ENCODE results near the gene TGFA. TPM values are rescaled to one million over a fixed set of nuclear protein-coding genes. Genes with fewer than 3 reads are reported as not detected.

Gene TGFA
- total RNA-seq, 2 experiments from 2014 or later, result not detected

GRCh38 chr2:70443726-70444125 is 109.9 kb downstream of the TGFA start:
- Histone ChIP-seq H2AFZ (ENCODE audit: low read length) (no peak overlapping the region), H3K36me3 (ENCODE audit: insufficient read depth, low read length) (no peaks in the 10 kb centered on the region), H3K4me3 (ENCODE audit: low read depth, low read length, poor library complexity, severe bottlenecking) (no peak overlapping the region), H4K20me1 (ENCODE audit: insufficient read depth, low read length) (no peaks in the 10 kb centered on the region), H3K27ac (ENCODE audit: low read depth, low read length, poor library complexity, severe bottlenecking) (no peak overlapping the region), H3K4me1 (ENCODE audit: insufficient read depth, low read length, poor library complexity, severe bottlenecking) (no peaks in the 10 kb centered on the region), H3K4me2 (ENCODE audit: low read length) (no peak overlapping the region), H3K9me2 (ENCODE audit: insufficient read depth, low read length) (no peaks in the 10 kb centered on the region), H3K79me2 (ENCODE audit: insufficient read depth, low read depth, low read length) (no peaks in the 10 kb centered on the region), H3K9me3 (ENCODE audit: low read length) (no peaks in the 10 kb centered on the region)
- CTCF ChIA-PET (ENCODE audit: unreplicated experiment), result no interaction called here
- no TSS peak for BruUV-seq (replicated peaks)
- TF ChIP-seq CTCF (conservative IDR thresholded peaks at IDR 0.05; ENCODE audit: low read length), result no peak
- TF ChIP-seq EZH2phosphoT487 (IDR thresholded peaks at IDR 0.05; ENCODE audit: borderline replicate concordance, low read depth, low read length), result no peak
- no peak for DNase-seq (ENCODE audit: low spot score)
- POLR2A ChIA-PET, result no interaction called here
- intact Hi-C loops (cut with micrococcal nuclease; ENCODE audit: unreplicated experiment), result no loop called here

- Histone ChIP-seq H3K4me2 (ENCODE audit: low read length) (no peak overlapping the region), H2AFZ (ENCODE audit: low read length) (no peak overlapping the region), H3K9me2 (ENCODE audit: insufficient read depth, low read length) (no peaks in the 10 kb centered on the region), H3K4me3 (ENCODE audit: low read depth, low read length, poor library complexity, severe bottlenecking) (no peak overlapping the region), H4K20me1 (ENCODE audit: insufficient read depth, low read length) (no peaks in the 10 kb centered on the region), H3K36me3 (ENCODE audit: insufficient read depth, low read length) (no peaks in the 10 kb centered on the region), H3K79me2 (ENCODE audit: insufficient read depth, low read depth, low read length) (no peaks in the 10 kb centered on the region), H3K9me3 (ENCODE audit: low read length) (no peaks in the 10 kb centered on the region), H3K4me1 (ENCODE audit: insufficient read depth, low read length, poor library complexity, severe bottlenecking) (no peaks in the 10 kb centered on the region), H3K27ac (ENCODE audit: low read depth, low read length, poor library complexity, severe bottlenecking) (no peak overlapping the region)
- intact Hi-C loops (cut with micrococcal nuclease; ENCODE audit: unreplicated experiment), result no loop called here
- no TSS peak for BruUV-seq (replicated peaks)
- DNase-seq (ENCODE audit: low spot score), result no peak
- TF ChIP-seq EZH2phosphoT487 (IDR thresholded peaks at IDR 0.05; ENCODE audit: borderline replicate concordance, low read depth, low read length), result no peak
- no peak for TF ChIP-seq CTCF (conservative IDR thresholded peaks at IDR 0.05; ENCODE audit: low read length)
- ChIA-PET CTCF (ENCODE audit: unreplicated experiment) (no interaction called here), POLR2A (no interaction called here)
Observed at GRCh38 chr2:70443078-70443465, 110.6 kb downstream of the TGFA start.

- BruUV-seq (replicated peaks), result no TSS peak
- Histone ChIP-seq H3K27ac (ENCODE audit: low read depth, low read length, poor library complexity, severe bottlenecking) (no peak overlapping the region), H3K79me2 (ENCODE audit: insufficient read depth, low read depth, low read length) (no peaks in the 10 kb centered on the region), H3K9me2 (ENCODE audit: insufficient read depth, low read length) (no peaks in the 10 kb centered on the region), H3K36me3 (ENCODE audit: insufficient read depth, low read length) (no peaks in the 10 kb centered on the region), H4K20me1 (ENCODE audit: insufficient read depth, low read length) (no peaks in the 10 kb centered on the region), H3K4me2 (ENCODE audit: low read length) (no peak overlapping the region), H3K4me3 (ENCODE audit: low read depth, low read length, poor library complexity, severe bottlenecking) (no peak overlapping the region), H2AFZ (ENCODE audit: low read length) (no peak overlapping the region), H3K4me1 (ENCODE audit: insufficient read depth, low read length, poor library complexity, severe bottlenecking) (no peaks in the 10 kb centered on the region), H3K9me3 (ENCODE audit: low read length) (no peaks in the 10 kb centered on the region)
- no peak for DNase-seq (ENCODE audit: low spot score)
- intact Hi-C loops (cut with micrococcal nuclease; ENCODE audit: unreplicated experiment), result no loop called here
- POLR2A ChIA-PET, result no interaction called here
- TF ChIP-seq CTCF (conservative IDR thresholded peaks at IDR 0.05; ENCODE audit: low read length) (no peak), EZH2phosphoT487 (IDR thresholded peaks at IDR 0.05; ENCODE audit: borderline replicate concordance, low read depth, low read length) (no peak)
- CTCF ChIA-PET (ENCODE audit: unreplicated experiment), result no interaction called here
Observed at GRCh38 chr2:70442301-70443077, 111.1 kb downstream of the TGFA start.
